H1 (cell line): ENCODE results near the gene TAS2R16. TPM values are rescaled to one million over a fixed set of nuclear protein-coding genes. Genes with fewer than 3 reads are reported as not detected.

Experiments
- CTCF ChIA-PET: fragments of 300-600 bp; sonication (Branson Sonifier 250); formaldehyde crosslinking; loops from one replicate; lab custom pipeline; 2021; ENCODE audit not compliant: partially characterized antibody; lab: Charles Lee
- POLR2A ChIA-PET: fragments of 300-600 bp; sonication (Branson Sonifier 250); formaldehyde crosslinking; loops from one replicate; lab custom pipeline; 2021; ENCODE audit warnings: inconsistent platforms; ENCODE audit not compliant: partially characterized antibody; lab: Charles Lee
- DNase-seq, 2 experiments: peaks; one replicate each; pipeline versions ENCODE4 v3.0.0 to v3.0.0-alpha.2; 2010 to 2022; ENCODE audit warnings: low spot score in 2 of 2, low read depth in 1 of 2, mixed read lengths in 1 of 2
- FAIRE-seq: peaks from 2 replicates; lab custom pipeline; 2011; peaks lifted over from hg19 to GRCh38; lab: Jason Lieb, UNC
- H2AFZ ChIP-seq: 2 replicates; pipeline ENCODE4 v1.8.1; 2012; ENCODE audit warnings: low read length, inconsistent platforms
- H2AK5ac ChIP-seq: 2 replicates; pipeline ENCODE4 v1.6.1; 2013; ENCODE audit warnings: low read depth, low read length
- H2BK120ac ChIP-seq: replicated peaks from 2 replicates; pipeline ENCODE3; 2013; ENCODE audit warnings: low read depth, low read length, inconsistent platforms
- H2BK12ac ChIP-seq: 2 replicates; pipeline ENCODE4 v1.6.1; 2013; ENCODE audit warnings: low read depth, low read length
- H2BK15ac ChIP-seq: 2 replicates; pipeline ENCODE4 v1.6.1; 2013; ENCODE audit warnings: low read length
- H2BK20ac ChIP-seq: 2 replicates; pipeline ENCODE4 v1.6.1; 2013; ENCODE audit warnings: low read length
- H2BK5ac ChIP-seq: 2 replicates; pipeline ENCODE4 v1.6.1; 2013; ENCODE audit warnings: low read depth, low read length
- H3K14ac ChIP-seq: 2 replicates; pipeline ENCODE4 v1.6.1; 2013; ENCODE audit warnings: inconsistent platforms; ENCODE audit not compliant: insufficient read length
- H3K18ac ChIP-seq: 2 replicates; pipeline ENCODE4 v1.6.1; 2013; ENCODE audit warnings: low read length; ENCODE audit errors: extremely low read depth
- H3K23ac ChIP-seq: 2 replicates; pipeline ENCODE4 v1.6.1; 2013; ENCODE audit warnings: inconsistent platforms; ENCODE audit not compliant: insufficient read length
- H3K23me2 ChIP-seq: 2 replicates; pipeline ENCODE4 v1.6.1; 2013; ENCODE audit warnings: low read depth, low read length
- H3K27ac ChIP-seq: 2 replicates; pipeline ENCODE4 v1.6.1; 2011; ENCODE audit warnings: low read depth, low read length, inconsistent platforms
- H3K27me3 ChIP-seq, 4 experiments: replicated peaks in 1 of 4; 1 replicate in 1 of 4; 2 replicates in 3 of 4; pipeline versions ENCODE4 v1.6.1 to v1.8.1; 2011 to 2013; ENCODE audit warnings: low read length in 3 of 4, mild to moderate bottlenecking in 3 of 4, inconsistent platforms in 2 of 4, mixed read lengths in 2 of 4, moderate library complexity in 1 of 4; ENCODE audit not compliant: control insufficient read depth in 3 of 4, insufficient read depth in 3 of 4; ENCODE audit errors: extremely low read depth in 1 of 4
- H3K36me3 ChIP-seq, 4 experiments: 2 replicates each; pipeline versions ENCODE4 v1.6.1 to v1.8.1; 2011 to 2013; ENCODE audit warnings: mild to moderate bottlenecking in 4 of 4, low read length in 3 of 4, moderate library complexity in 2 of 4, control low read depth in 1 of 4, inconsistent platforms in 1 of 4; ENCODE audit not compliant: insufficient read depth in 4 of 4, control insufficient read depth in 2 of 4
- H3K4ac ChIP-seq: replicated peaks from 2 replicates; pipeline ENCODE3; 2013; ENCODE audit warnings: low read length, low read depth, mixed read lengths, inconsistent platforms; ENCODE audit not compliant: insufficient read length
- H3K4me1 ChIP-seq, 4 experiments: replicated peaks in 1 of 4; 1 replicate in 1 of 4; 2 replicates in 3 of 4; pipeline versions ENCODE4 v1.6.1 to v1.8.1; 2011 to 2013; ENCODE audit warnings: low read length in 3 of 4, inconsistent platforms in 2 of 4, mixed read lengths in 1 of 4; ENCODE audit not compliant: insufficient read depth in 4 of 4, control insufficient read depth in 3 of 4
- H3K4me2 ChIP-seq, 2 experiments: 2 replicates each; pipeline versions ENCODE4 v1.6.1 to v1.8.1; 2011 to 2013; ENCODE audit warnings: low read depth in 2 of 2, low read length in 2 of 2, control low read depth in 1 of 2, inconsistent platforms in 1 of 2, mild to moderate bottlenecking in 1 of 2; ENCODE audit not compliant: insufficient read depth in 1 of 2
- H3K4me3 ChIP-seq, 4 experiments: fragments of 200-600, 300-600 bp in 1 of 4; sonication (generic), shearing (Covaris generic), sonication (Bioruptor Twin) in 1 of 4; 2 replicates each; pipeline versions ENCODE4 v1.5.1 to v1.8.1; 2011 to 2016; ENCODE audit warnings: low read length in 4 of 4, low read depth in 3 of 4, control low read depth in 2 of 4, inconsistent platforms in 2 of 4, mild to moderate bottlenecking in 2 of 4, mixed read lengths in 1 of 4, moderate library complexity in 1 of 4; ENCODE audit not compliant: insufficient read depth in 2 of 4; ENCODE audit errors: extremely low read depth in 1 of 4
- H3K56ac ChIP-seq: replicated peaks from 2 replicates; pipeline ENCODE3; 2013; ENCODE audit warnings: low read depth, mild to moderate bottlenecking, mixed read lengths, low read length, inconsistent platforms; ENCODE audit not compliant: insufficient read length
- H3K79me1 ChIP-seq: 2 replicates; pipeline ENCODE4 v1.6.1; 2013; ENCODE audit warnings: low read depth, low read length, control low read depth
- H3K79me2 ChIP-seq, 2 experiments: 2 replicates each; pipeline versions ENCODE4 v1.6.1 to v1.8.1; 2012 to 2013; ENCODE audit warnings: low read length in 2 of 2, mild to moderate bottlenecking in 2 of 2, inconsistent platforms in 1 of 2; ENCODE audit not compliant: insufficient read depth in 2 of 2, control insufficient read depth in 1 of 2
- H3K9ac ChIP-seq, 4 experiments: replicated peaks in 1 of 4; 1 replicate in 1 of 4; 2 replicates in 3 of 4; pipeline versions ENCODE4 v1.6.1 to v1.8.1; 2011 to 2013; ENCODE audit warnings: low read depth in 3 of 4, low read length in 3 of 4, control low read depth in 2 of 4, mild to moderate bottlenecking in 2 of 4, moderate library complexity in 2 of 4, inconsistent platforms in 1 of 4; ENCODE audit errors: extremely low read depth in 1 of 4
- H3K9me3 ChIP-seq, 2 experiments: 2 replicates each; pipeline versions ENCODE4 v1.6.1 to v1.8.1; 2012 to 2013; ENCODE audit warnings: mild to moderate bottlenecking in 2 of 2, moderate library complexity in 2 of 2, control low read depth in 1 of 2, inconsistent platforms in 1 of 2, low read depth in 1 of 2, low read length in 1 of 2, mixed read lengths in 1 of 2; ENCODE audit not compliant: insufficient read depth in 2 of 2
- H4K20me1 ChIP-seq, 2 experiments: replicated peaks in 1 of 2; 2 replicates each; pipeline versions ENCODE3 to v1.8.1; 2011 to 2013; ENCODE audit warnings: inconsistent platforms in 2 of 2, low read length in 2 of 2, mild to moderate bottlenecking in 1 of 2; ENCODE audit not compliant: insufficient read depth in 2 of 2, control insufficient read depth in 1 of 2
- H4K5ac ChIP-seq: 2 replicates; pipeline ENCODE4 v1.6.1; 2013; ENCODE audit warnings: low read length, low read depth, mixed read lengths, inconsistent platforms; ENCODE audit not compliant: insufficient read length
- H4K8ac ChIP-seq: 2 replicates; pipeline ENCODE4 v1.8.0; 2013; ENCODE audit warnings: mild to moderate bottlenecking, moderate library complexity, low read length, inconsistent platforms; ENCODE audit not compliant: insufficient read depth; ENCODE audit errors: extremely low read depth
- H4K91ac ChIP-seq: replicated peaks from 2 replicates; pipeline ENCODE3; 2013; ENCODE audit warnings: low read length, mixed read lengths, inconsistent platforms; ENCODE audit not compliant: insufficient read length
- CTBP2 ChIP-seq: IDR thresholded peaks from 2 replicates; pipeline ENCODE4 v1.7.0; 2011; ENCODE audit warnings: borderline replicate concordance, mild to moderate bottlenecking, moderate library complexity, mixed read lengths, low read length; ENCODE audit not compliant: insufficient read depth, insufficient read length
- FOSL1 ChIP-seq: IDR thresholded peaks from 2 replicates; pipeline ENCODE4 v1.6.1; 2011; ENCODE audit warnings: mild to moderate bottlenecking, low read depth, low read length, moderate library complexity; ENCODE audit not compliant: insufficient read depth
- GABPA ChIP-seq: IDR thresholded peaks from 2 replicates; pipeline ENCODE4 v1.6.1; 2011; ENCODE audit warnings: mild to moderate bottlenecking, low read length, moderate library complexity, borderline replicate concordance; ENCODE audit not compliant: insufficient read depth
- RFX5 ChIP-seq: IDR thresholded peaks from 2 replicates; pipeline ENCODE4 v1.6.1; 2011; ENCODE audit warnings: low read depth, low read length, improper control_type of control experiment, borderline replicate concordance
- WGBS, 2 experiments: shearing (Covaris generic) in 1 of 2; methylation state at CpG; one replicate each; pipeline versions ENCODE4 v1.1.6 to v1.1.7; 2013 to 2015; ENCODE audit warnings: low lambda C conversion rate in 2 of 2, mixed read lengths in 2 of 2, inconsistent platforms in 1 of 2, low coverage in 1 of 2, missing lambda C conversion rate in 1 of 2; ENCODE audit not compliant: insufficient replicate concordance in 2 of 2, insufficient coverage in 1 of 2, insufficient read length in 1 of 2; ENCODE audit errors: extremely low coverage in 1 of 2, missing lambda C conversion rate in 1 of 2; 5-methylcytosine and 5-hydroxymethylcytosine counted together
- polyA plus RNA-seq, 7 experiments: library from polyadenylated mRNA; depleted of rRNA in 3 of 7; stranded (reverse) in 5 of 7; unstranded in 2 of 7; fragments of >200 nt in 5 of 7; fragments of 200-250 nt in 2 of 7; gene quantifications; 1 replicate in 5 of 7; 2 replicates in 1 of 7; 4 replicates in 1 of 7; pipeline versions ENCODE4 v1.2.1 to v1.2.3, GENCODE V29; 2011 to 2013; ENCODE audit warnings: missing spikeins in 2 of 7, mixed read lengths in 2 of 7
- total RNA-seq: library from RNA; stranded (reverse); fragmentation: NEBNext Ultra II Directional; extraction: Animal tissue kit (Norgen Biotek cat#: 25700); gene quantifications from 2 replicates; pipeline ENCODE4 v1.2.1, GENCODE V29; 2021

The TAS2R16 gene
- total and polyA plus RNA-seq, 2 of the 8 experiments (the other 6 are each of a cell fraction or from before 2014, with no cell fraction given), result not detected

- 40% methylated on average over 4 of the region's 4 CpGs; no CpG with 5 or more reads in 1 of the 2 experiments for WGBS, 2 experiments
- DNase-seq, result no peak
Observed at GRCh38 chr7:122988333-122988732, 7.2 kb downstream of the TAS2R16 start.

More at GRCh38 chr7:122988333-122988732, 7.2 kb downstream of the TAS2R16 start:
- H2BK15ac ChIP-seq, result peak overlapping the region; percentile 36; the same call in 1 of the 2 replicates
- no peak overlapping the region for H2BK12ac ChIP-seq
- H3K23ac ChIP-seq, result no peak overlapping the region
- no peak overlapping the region for H4K5ac ChIP-seq
- H3K18ac ChIP-seq, result peak overlapping the region; percentile 22; the same call in 1 of the 2 replicates
- H2BK120ac ChIP-seq, result no peak overlapping the region
- H3K56ac ChIP-seq, result no peak overlapping the region
- no peaks in the 10 kb centered on the region; the same call in 1 of the 2 replicates for H3K23me2 ChIP-seq
- H3K4me2 ChIP-seq, result no peak overlapping the region
- no peak overlapping the region; the same call in 1 of the 2 replicates for H2BK20ac ChIP-seq
- H3K4me1 ChIP-seq, result no peaks in the 10 kb centered on the region
- no peak overlapping the region for H3K27ac ChIP-seq
- H2BK5ac ChIP-seq, result no peak overlapping the region; the same call in 1 of the 2 replicates
- H2AK5ac ChIP-seq, result no peak overlapping the region
- H3K36me3 ChIP-seq, result no peaks in the 10 kb centered on the region
- ChIA-PET CTCF (no interaction called here), POLR2A (no interaction called here)
- H3K14ac ChIP-seq, result no peak overlapping the region
- H3K27me3 ChIP-seq, result no peaks in the 10 kb centered on the region
- no peak for FAIRE-seq
- no peaks in the 10 kb centered on the region for H3K79me1 ChIP-seq
- no peak overlapping the region for H3K4ac ChIP-seq
- no peak overlapping the region for H4K91ac ChIP-seq
- no peak overlapping the region for H3K4me3 ChIP-seq
- TF ChIP-seq FOSL1, result no peak
- no peak for TF ChIP-seq RFX5
- no peak for TF ChIP-seq CTBP2
- no peak for TF ChIP-seq GABPA
- no peaks in the 10 kb centered on the region for H3K79me2 ChIP-seq
- H2AFZ ChIP-seq, result no peak overlapping the region
- H4K8ac ChIP-seq, result no peak overlapping the region
- H3K9me3 ChIP-seq, result no peaks in the 10 kb centered on the region
- H4K20me1 ChIP-seq, result no peaks in the 10 kb centered on the region
- H3K9ac ChIP-seq, result no peak overlapping the region
